ENCODE results near the gene AQP6. TPM values are rescaled to one million over a fixed set of nuclear protein-coding genes. Genes with fewer than 3 reads are reported as not detected.

Gene AQP6
- total RNA-seq, 4 donors from 2014 or later, result not detected

- Histone ChIP-seq H3K27me3 (no peaks in the 10 kb centered on the region), H3K36me3 (no peaks in the 10 kb centered on the region), H3K4me3 (replicated peaks in 1 of 3) (no peak overlapping the region), H3K27ac (no peak overlapping the region), H3K9me3 (no peaks in the 10 kb centered on the region), H3K4me1 (no peaks in the 10 kb centered on the region)
- no peak for DNase-seq
- intact Hi-C loops (cut with DNase I), result no loop called here
- WGBS, 2 donors, result 93 to 96% methylated on average over 11 of the region's 11 CpGs
- TF ChIP-seq POLR2A (IDR thresholded peaks at IDR 0.05) (no peak), CTCF (IDR thresholded peaks at IDR 0.05) (no peak)
These were observed 47.1 kb upstream of the AQP6 start for GRCh38 chr12:49925433-49926204.

- intact Hi-C loops (cut with DNase I), result no loop called here
- TF ChIP-seq POLR2A (IDR thresholded peaks at IDR 0.05), result no peak
- no peak for DNase-seq
These were observed 44.3 kb upstream of the AQP6 start for GRCh38 chr12:49928471-49928870.

GRCh38 chr12:49929581-49929980, 43.2 kb upstream of the AQP6 start:
- intact Hi-C loops (cut with DNase I), result no loop called here
- 59 to 70% methylated on average over 5 to 7 of the region's 7 CpGs for WGBS, 2 donors
- H3K9me3 ChIP-seq, result no peaks in the 10 kb centered on the region
- no peaks in the 10 kb centered on the region for H3K4me1 ChIP-seq
- TF ChIP-seq CTCF (IDR thresholded peaks at IDR 0.05), result no peak
- TF ChIP-seq POLR2A (IDR thresholded peaks at IDR 0.05), result no peak
- no peaks in the 10 kb centered on the region for H3K27me3 ChIP-seq
- no peak overlapping the region for H3K27ac ChIP-seq
- no peaks in the 10 kb centered on the region for H3K36me3 ChIP-seq
- H3K4me3 ChIP-seq (replicated peaks in 1 of 3), result no peak overlapping the region
- no peak for DNase-seq

More at GRCh38 chr12:49928471-49928870, 44.3 kb upstream of the AQP6 start:
- Histone ChIP-seq H3K27me3 (no peaks in the 10 kb centered on the region), H3K36me3 (no peaks in the 10 kb centered on the region), H3K27ac (no peak overlapping the region), H3K4me3 (replicated peaks in 1 of 3) (no peak overlapping the region), H3K9me3 (no peaks in the 10 kb centered on the region), H3K4me1 (no peaks in the 10 kb centered on the region)
- 95% methylated on average over 6 of the region's 6 CpGs for WGBS, 2 donors

GRCh38 chr12:49930515-49931288, 42.0 kb upstream of the AQP6 start:
- DNase-seq, result no peak
- intact Hi-C loops (cut with DNase I), result no loop called here
- Histone ChIP-seq H3K4me1 (no peaks in the 10 kb centered on the region), H3K4me3 (replicated peaks in 1 of 3) (no peak overlapping the region), H3K36me3 (no peaks in the 10 kb centered on the region), H3K27ac (no peak overlapping the region), H3K27me3 (no peaks in the 10 kb centered on the region), H3K9me3 (no peaks in the 10 kb centered on the region)
- 78 to 85% methylated on average over 3 of the region's 3 CpGs for WGBS, 2 donors
- TF ChIP-seq POLR2A (IDR thresholded peaks at IDR 0.05) (no peak), CTCF (IDR thresholded peaks at IDR 0.05) (no peak)

- no peak overlapping the region for H3K27ac ChIP-seq
- no peaks in the 10 kb centered on the region for H3K4me1 ChIP-seq
- WGBS, 2 donors, result 73 to 76% methylated on average over 7 of the region's 7 CpGs
- no peak overlapping the region for H3K4me3 ChIP-seq (replicated peaks in 1 of 3)
- no peaks in the 10 kb centered on the region for H3K9me3 ChIP-seq
- H3K27me3 ChIP-seq, result no peaks in the 10 kb centered on the region
- DNase-seq, result no peak
- intact Hi-C loops (cut with DNase I), result no loop called here
- no peak for TF ChIP-seq CTCF (IDR thresholded peaks at IDR 0.05)
- no peak for TF ChIP-seq POLR2A (IDR thresholded peaks at IDR 0.05)
- no peaks in the 10 kb centered on the region for H3K36me3 ChIP-seq
These were observed 40.7 kb upstream of the AQP6 start for GRCh38 chr12:49932023-49932422.
